Mammary epithelial cell (primary cell): ENCODE data around the gene SMARCAL1.

ENCODE experiments used
- EZH2 ChIP-seq: IDR thresholded peaks from 2 replicates; pipeline ENCODE4 v1.6.1; 2012; ENCODE audit warnings: low read length, inconsistent platforms, borderline replicate concordance
- TF ChIP-seq, protein P1 (sequence below), 2 donors: IDR thresholded peaks in 1 of 2; conservative IDR thresholded peaks in 1 of 2; 2 replicates each; pipeline ENCODE4 v1.5.1; 2011 to 2012; ENCODE audit warnings: inconsistent platforms in 2 of 2, low read length in 2 of 2, mild to moderate bottlenecking in 2 of 2, control low read depth in 1 of 2, low read depth in 1 of 2; ENCODE audit not compliant: insufficient read depth in 1 of 2; ENCODE audit errors: extremely low read depth in 1 of 2

DNA sequence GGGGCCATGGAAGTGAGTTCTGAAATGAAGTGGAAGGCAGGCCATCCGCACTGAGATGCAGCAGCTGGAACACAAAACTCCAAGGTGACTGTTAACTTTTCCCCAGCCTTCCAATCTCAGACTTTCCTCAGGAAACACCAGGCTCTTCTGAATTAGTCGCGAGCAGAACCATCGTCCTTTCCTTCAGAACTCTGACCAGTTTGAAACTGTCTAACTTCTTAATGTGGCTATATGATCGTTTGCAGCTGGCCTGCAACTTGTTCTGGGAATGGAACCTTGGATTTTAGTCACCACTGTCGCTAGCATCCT lies 85.7 kb downstream of the SMARCAL1 start:
- TF ChIP-seq, protein P1, sequence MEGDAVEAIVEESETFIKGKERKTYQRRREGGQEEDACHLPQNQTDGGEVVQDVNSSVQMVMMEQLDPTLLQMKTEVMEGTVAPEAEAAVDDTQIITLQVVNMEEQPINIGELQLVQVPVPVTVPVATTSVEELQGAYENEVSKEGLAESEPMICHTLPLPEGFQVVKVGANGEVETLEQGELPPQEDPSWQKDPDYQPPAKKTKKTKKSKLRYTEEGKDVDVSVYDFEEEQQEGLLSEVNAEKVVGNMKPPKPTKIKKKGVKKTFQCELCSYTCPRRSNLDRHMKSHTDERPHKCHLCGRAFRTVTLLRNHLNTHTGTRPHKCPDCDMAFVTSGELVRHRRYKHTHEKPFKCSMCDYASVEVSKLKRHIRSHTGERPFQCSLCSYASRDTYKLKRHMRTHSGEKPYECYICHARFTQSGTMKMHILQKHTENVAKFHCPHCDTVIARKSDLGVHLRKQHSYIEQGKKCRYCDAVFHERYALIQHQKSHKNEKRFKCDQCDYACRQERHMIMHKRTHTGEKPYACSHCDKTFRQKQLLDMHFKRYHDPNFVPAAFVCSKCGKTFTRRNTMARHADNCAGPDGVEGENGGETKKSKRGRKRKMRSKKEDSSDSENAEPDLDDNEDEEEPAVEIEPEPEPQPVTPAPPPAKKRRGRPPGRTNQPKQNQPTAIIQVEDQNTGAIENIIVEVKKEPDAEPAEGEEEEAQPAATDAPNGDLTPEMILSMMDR (conservative IDR thresholded peaks at IDR 0.05 in 1 of 2, IDR thresholded peaks at IDR 0.05 in 1 of 2; ENCODE audit: extremely low read depth in 1 of 2, insufficient read depth in 1 of 2, low read depth in 1 of 2, low read length in 2 of 2) = no peak
- no peak for TF ChIP-seq EZH2
